Stimulated activated CD8-positive, alpha-beta memory T cell treated with anti-CD3 and anti-CD28 coated beads, Interleukin-2, amount 100 ng/mL, for 48 hours (primary cell): ENCODE data around the gene ORAI2.
"Not testable (repeated sequence)": the region's sequence is repeated elsewhere in the genome, so short reads cannot be mapped to it uniquely, and the experiment has no call there.

Source experiments
- DNase-seq, 2 donors: peaks; one replicate each; pipeline ENCODE4 v3.0.0-alpha.2; 2020; ENCODE audit warnings: low read depth in 2 of 2

The ORAI2 gene

GRCh38 chr7:102433219-102434038 is at the start of gene ORAI2:
Gene ORAI2, plus strand, starts transcription at chr7:102433575. Its CDS starts 5,382 bp downstream, at chr7:102438957.
- DNase-seq: peak; percentile 81 to 85

- DNase-seq: no peak
Measured at GRCh38 chr7:102387064-102387463, 46.3 kb upstream of the ORAI2 start.

- no peak for DNase-seq
Measured at GRCh38 chr7:102389810-102390209, 43.6 kb upstream of the ORAI2 start.

- peak; percentile 42 to 58 for DNase-seq
Measured at GRCh38 chr7:102390697-102391484, 42.5 kb upstream of the ORAI2 start.

- DNase-seq: no peak
Measured at GRCh38 chr7:102392330-102392729, 41.0 kb upstream of the ORAI2 start.

- DNase-seq: no peak
Measured at GRCh38 chr7:102393467-102393866, 39.9 kb upstream of the ORAI2 start.

GRCh38 chr7:102395592-102395872 is 37.8 kb upstream of the ORAI2 start:
- DNase-seq: no peak

GRCh38 chr7:102395873-102396709 is 37.3 kb upstream of the ORAI2 start, which contains the start of gene PRKRIP1:
Gene PRKRIP1, plus strand, starts transcription at chr7:102396363. Its CDS starts 49 bp downstream, at chr7:102396412.
- DNase-seq: peak; percentile 60 to 76

- DNase-seq: no peak
Measured at GRCh38 chr7:102396710-102397019, 36.7 kb upstream of the ORAI2 start.

GRCh38 chr7:102398543-102398942 is 34.8 kb upstream of the ORAI2 start:
- DNase-seq: no peak

GRCh38 chr7:102400360-102400759 is 33.0 kb upstream of the ORAI2 start:
- no peak for DNase-seq

- DNase-seq: no peak
Measured at GRCh38 chr7:102403563-102403962, 29.8 kb upstream of the ORAI2 start.

GRCh38 chr7:102404005-102404861 is 29.1 kb upstream of the ORAI2 start:
- DNase-seq: peak in 1 of 2 donors; percentile 17

- not testable (repeated sequence) for DNase-seq
Measured at GRCh38 chr7:102404862-102405188, 28.6 kb upstream of the ORAI2 start.

GRCh38 chr7:102407910-102408309 is 25.5 kb upstream of the ORAI2 start:
- DNase-seq: no peak

GRCh38 chr7:102408530-102408929 is 24.8 kb upstream of the ORAI2 start:
- DNase-seq: not testable (repeated sequence)

- DNase-seq: no peak
Measured at GRCh38 chr7:102409340-102409739, 24.0 kb upstream of the ORAI2 start.

GRCh38 chr7:102410123-102410522 is 23.3 kb upstream of the ORAI2 start:
- DNase-seq: no peak

GRCh38 chr7:102410918-102411317 is 22.5 kb upstream of the ORAI2 start:
- no peak for DNase-seq

- no peak for DNase-seq
Measured at GRCh38 chr7:102412548-102412947, 20.8 kb upstream of the ORAI2 start.

GRCh38 chr7:102413091-102413490 is 20.3 kb upstream of the ORAI2 start:
- no peak for DNase-seq
